Vagina (tissue), 2 donors: ENCODE results near the gene EGF.

ENCODE experiments used
- POLR2A ChIP-seq, 2 donors: fragments of 450-650 bp; IDR thresholded peaks; one replicate each; pipeline ENCODE4 v1.6.1; 2017; ENCODE audit warnings: antibody characterized with exemption in 2 of 2, mild to moderate bottlenecking in 2 of 2, moderate library complexity in 2 of 2
- POLR2AphosphoS5 ChIP-seq, 2 donors: sonication (generic); formaldehyde crosslinking; IDR thresholded peaks; one replicate each; pipeline ENCODE4 v1.9.0; 2017; ENCODE audit warnings: antibody characterized with exemption in 2 of 2, mild to moderate bottlenecking in 2 of 2, low read depth in 1 of 2; ENCODE audit not compliant: insufficient read depth in 1 of 2
- TF ChIP-seq, protein P1 (sequence below), 3 experiments: fragments of 450-650 bp in 2 of 3; fragments of 200-600 bp in 1 of 3; sonication (generic) in 1 of 3; IDR thresholded peaks; one replicate each; pipeline ENCODE4 v1.5.1; 2017 to 2019; ENCODE audit warnings: antibody characterized with exemption in 3 of 3, mild to moderate bottlenecking in 2 of 3, moderate library complexity in 2 of 3

DNA sequence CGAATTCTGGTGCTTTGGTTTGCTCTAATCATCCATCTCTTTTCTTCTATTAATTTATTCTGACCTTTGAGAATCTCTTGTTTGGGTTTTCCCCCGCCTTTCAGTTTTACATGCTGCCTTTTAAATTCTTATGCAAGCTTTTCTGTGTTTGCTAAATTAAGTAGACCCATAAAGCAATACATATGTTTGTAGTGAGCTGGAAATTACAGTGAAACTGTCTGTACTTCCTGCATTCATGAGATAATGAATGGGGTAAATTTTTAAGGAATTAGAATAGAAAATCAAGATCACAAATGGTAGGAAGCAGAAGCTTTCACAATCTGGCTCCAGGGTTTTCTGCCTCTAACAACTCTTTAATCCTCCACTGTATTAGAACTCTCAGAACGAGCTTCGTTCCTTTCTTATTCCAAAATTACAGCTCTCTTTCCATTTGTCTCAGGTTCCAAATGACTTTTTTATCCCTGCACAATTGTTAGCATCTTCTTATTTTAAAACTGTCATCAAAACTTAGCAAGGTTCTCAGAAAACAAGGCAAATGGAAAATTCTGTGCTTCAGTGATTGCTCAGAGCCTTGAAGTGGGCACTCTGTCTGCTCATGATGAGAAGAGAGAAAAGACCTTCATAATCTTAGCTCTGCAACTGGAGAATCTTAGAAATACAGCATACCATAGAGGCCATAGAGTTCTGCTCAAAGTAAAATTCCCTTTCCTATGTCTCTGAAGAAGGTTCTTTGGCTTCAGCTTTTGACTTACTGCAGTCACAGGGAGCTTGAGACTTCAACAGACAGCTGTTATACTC is 108.2 kb downstream of the EGF start:
- TF ChIP-seq, protein P1, sequence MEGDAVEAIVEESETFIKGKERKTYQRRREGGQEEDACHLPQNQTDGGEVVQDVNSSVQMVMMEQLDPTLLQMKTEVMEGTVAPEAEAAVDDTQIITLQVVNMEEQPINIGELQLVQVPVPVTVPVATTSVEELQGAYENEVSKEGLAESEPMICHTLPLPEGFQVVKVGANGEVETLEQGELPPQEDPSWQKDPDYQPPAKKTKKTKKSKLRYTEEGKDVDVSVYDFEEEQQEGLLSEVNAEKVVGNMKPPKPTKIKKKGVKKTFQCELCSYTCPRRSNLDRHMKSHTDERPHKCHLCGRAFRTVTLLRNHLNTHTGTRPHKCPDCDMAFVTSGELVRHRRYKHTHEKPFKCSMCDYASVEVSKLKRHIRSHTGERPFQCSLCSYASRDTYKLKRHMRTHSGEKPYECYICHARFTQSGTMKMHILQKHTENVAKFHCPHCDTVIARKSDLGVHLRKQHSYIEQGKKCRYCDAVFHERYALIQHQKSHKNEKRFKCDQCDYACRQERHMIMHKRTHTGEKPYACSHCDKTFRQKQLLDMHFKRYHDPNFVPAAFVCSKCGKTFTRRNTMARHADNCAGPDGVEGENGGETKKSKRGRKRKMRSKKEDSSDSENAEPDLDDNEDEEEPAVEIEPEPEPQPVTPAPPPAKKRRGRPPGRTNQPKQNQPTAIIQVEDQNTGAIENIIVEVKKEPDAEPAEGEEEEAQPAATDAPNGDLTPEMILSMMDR (IDR thresholded peaks at IDR 0.05), result no peak
- no peak for TF ChIP-seq POLR2A (IDR thresholded peaks at IDR 0.05)
- TF ChIP-seq POLR2AphosphoS5 (IDR thresholded peaks at IDR 0.05; ENCODE audit: insufficient read depth in 1 of 2, low read depth in 1 of 2), result no peak
